Ecto neural progenitor cell (in vitro differentiated cells): ENCODE data around the gene DPYD.

Experiments used
- DNase-seq: peaks from one replicate; pipeline ENCODE4 v3.0.0-alpha.2; 2018; ENCODE audit warnings: low spot score

The DPYD gene

GRCh38 chr1:97143236-97143882, 777.5 kb downstream of the DPYD start:
- DNase-seq: no peak

- no peak for DNase-seq
Observed at GRCh38 chr1:97140611-97141010, 780.2 kb downstream of the DPYD start.

- no peak for DNase-seq
Observed at GRCh38 chr1:97139512-97139911, 781.3 kb downstream of the DPYD start.

GRCh38 chr1:97138515-97139032, 782.3 kb downstream of the DPYD start:
- DNase-seq: no peak

- no peak for DNase-seq
Observed at GRCh38 chr1:97137862-97138514, 782.8 kb downstream of the DPYD start.

- DNase-seq: no peak
Observed at GRCh38 chr1:97136996-97137395, 783.8 kb downstream of the DPYD start.

GRCh38 chr1:97135972-97136371, 784.9 kb downstream of the DPYD start:
- DNase-seq: no peak

- DNase-seq: no peak
Observed at GRCh38 chr1:97128426-97128825, 792.4 kb downstream of the DPYD start.

GRCh38 chr1:97123717-97124431, 797.0 kb downstream of the DPYD start:
- no peak for DNase-seq

GRCh38 chr1:97120806-97121205, 800.0 kb downstream of the DPYD start:
- no peak for DNase-seq

GRCh38 chr1:97119260-97120158, 801.3 kb downstream of the DPYD start:
- DNase-seq: no peak

GRCh38 chr1:97114842-97115241, 806.0 kb downstream of the DPYD start:
- DNase-seq: no peak

GRCh38 chr1:97112442-97112841, 808.4 kb downstream of the DPYD start:
- no peak for DNase-seq

GRCh38 chr1:97108179-97108578, 812.7 kb downstream of the DPYD start:
- no peak for DNase-seq

- no peak for DNase-seq
Observed at GRCh38 chr1:97105531-97105930, 815.3 kb downstream of the DPYD start.

GRCh38 chr1:97101509-97101908, 819.3 kb downstream of the DPYD start:
- no peak for DNase-seq

- no peak for DNase-seq
Observed at GRCh38 chr1:97097404-97097925, 823.4 kb downstream of the DPYD start.

- DNase-seq: no peak
Observed at GRCh38 chr1:97095764-97096163, 825.1 kb downstream of the DPYD start.

GRCh38 chr1:97094247-97094972, 826.4 kb downstream of the DPYD start:
- DNase-seq: no peak

- no peak for DNase-seq
Observed at GRCh38 chr1:97093741-97094140, 827.1 kb downstream of the DPYD start.

GRCh38 chr1:97092824-97093223, 828.0 kb downstream of the DPYD start:
- DNase-seq: no peak
